SU-DHL-6 (cell line): ENCODE measurements around the gene CLIP4.

ENCODE experiments used
- EZH2phosphoT487 ChIP-seq: fragments of 200-600 bp; sonication (generic), shearing (Covaris generic); conservative IDR thresholded peaks from 2 replicates; pipeline ENCODE4 v1.6.1; 2018; ENCODE audit warnings: mild to moderate bottlenecking, antibody characterized with exemption, low read length, moderate library complexity, mixed read lengths
- TF ChIP-seq, protein P1 (sequence below): fragments of 200-600 bp; sonication (generic); IDR thresholded peaks from one replicate; pipeline ENCODE4 v1.5.1; 2017; ENCODE audit warnings: antibody characterized with exemption, mild to moderate bottlenecking, low read length, moderate library complexity; ENCODE audit not compliant: insufficient read depth, poor library complexity, severe bottlenecking

GRCh38 chr2:29223851-29224692, 108.9 kb downstream of the CLIP4 start:
- TF ChIP-seq, protein P1, sequence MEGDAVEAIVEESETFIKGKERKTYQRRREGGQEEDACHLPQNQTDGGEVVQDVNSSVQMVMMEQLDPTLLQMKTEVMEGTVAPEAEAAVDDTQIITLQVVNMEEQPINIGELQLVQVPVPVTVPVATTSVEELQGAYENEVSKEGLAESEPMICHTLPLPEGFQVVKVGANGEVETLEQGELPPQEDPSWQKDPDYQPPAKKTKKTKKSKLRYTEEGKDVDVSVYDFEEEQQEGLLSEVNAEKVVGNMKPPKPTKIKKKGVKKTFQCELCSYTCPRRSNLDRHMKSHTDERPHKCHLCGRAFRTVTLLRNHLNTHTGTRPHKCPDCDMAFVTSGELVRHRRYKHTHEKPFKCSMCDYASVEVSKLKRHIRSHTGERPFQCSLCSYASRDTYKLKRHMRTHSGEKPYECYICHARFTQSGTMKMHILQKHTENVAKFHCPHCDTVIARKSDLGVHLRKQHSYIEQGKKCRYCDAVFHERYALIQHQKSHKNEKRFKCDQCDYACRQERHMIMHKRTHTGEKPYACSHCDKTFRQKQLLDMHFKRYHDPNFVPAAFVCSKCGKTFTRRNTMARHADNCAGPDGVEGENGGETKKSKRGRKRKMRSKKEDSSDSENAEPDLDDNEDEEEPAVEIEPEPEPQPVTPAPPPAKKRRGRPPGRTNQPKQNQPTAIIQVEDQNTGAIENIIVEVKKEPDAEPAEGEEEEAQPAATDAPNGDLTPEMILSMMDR, result no peak
- TF ChIP-seq EZH2phosphoT487, result no peak
